Heart left ventricle (tissue), 16 donors: Measurements from ENCODE around the gene MKI67. TPM values are rescaled to one million over a fixed set of nuclear protein-coding genes. Genes with fewer than 3 reads are reported as not detected.
A peak's percentile ranks its signal among the peaks of the same experiment; 100 is the strongest.

Experiments
- ATAC-seq, 4 donors: fragments of 200-7000 bp; cut with Tn5 transposase; one replicate each; pipeline ENCODE4 v1.9.1; 2020 to 2022; ENCODE audit warnings: moderate library complexity in 4 of 4, mild to moderate bottlenecking in 3 of 4, moderate number of reproducible peaks in 1 of 4
- DNase-seq, 5 donors: peaks; one replicate each; pipeline ENCODE4 v3.0.0-alpha.2; 2020
- H3K27ac ChIP-seq, 12 donors: fragments of 200-600 bp; sonication (generic) in 4 of 12; one replicate each; pipeline versions ENCODE4 v1.5.0 to v1.8.0; 2016 to 2022; ENCODE audit warnings: mild to moderate bottlenecking in 2 of 12
- H3K27me3 ChIP-seq, 9 donors: fragments of 200-600 bp; sonication (generic) in 2 of 9; one replicate each; pipeline versions ENCODE4 v1.5.1 to v1.8.0; 2016 to 2022; ENCODE audit warnings: mild to moderate bottlenecking in 3 of 9
- H3K36me3 ChIP-seq, 9 donors: fragments of 200-600 bp; sonication (generic) in 2 of 9; one replicate each; pipeline versions ENCODE4 v1.5.0 to v1.8.0; 2018 to 2022; ENCODE audit warnings: mild to moderate bottlenecking in 2 of 9
- H3K4me1 ChIP-seq, 12 donors: fragments of 200-600 bp; sonication (generic) in 4 of 12; one replicate each; pipeline versions ENCODE4 v1.5.0 to v1.8.0; 2016 to 2022; ENCODE audit warnings: mild to moderate bottlenecking in 3 of 12
- H3K4me3 ChIP-seq, 12 donors: fragments of 200-600 bp; sonication (generic) in 4 of 12; one replicate each; pipeline versions ENCODE4 v1.5.0 to v1.8.0; 2017 to 2022; ENCODE audit warnings: mild to moderate bottlenecking in 9 of 12, moderate library complexity in 4 of 12
- H3K9me3 ChIP-seq, 12 donors: fragments of 200-600 bp; sonication (generic) in 4 of 12; one replicate each; pipeline versions ENCODE4 v1.5.0 to v1.8.0; 2016 to 2022; ENCODE audit warnings: mild to moderate bottlenecking in 1 of 12
- CTCF ChIP-seq, 12 donors: fragments of 200-600 bp; sonication (generic) in 4 of 12; IDR thresholded peaks; one replicate each; pipeline versions ENCODE4 v1.5.0 to v1.8.0; 2018 to 2022; ENCODE audit warnings: antibody characterized with exemption in 12 of 12, mild to moderate bottlenecking in 5 of 12
- POLR2A ChIP-seq, 2 donors: fragments of 450-650 bp; IDR thresholded peaks; one replicate each; pipeline ENCODE4 v1.6.1; 2017; ENCODE audit warnings: antibody characterized with exemption in 2 of 2, mild to moderate bottlenecking in 2 of 2, moderate library complexity in 2 of 2
- WGBS, 4 donors: extraction: QIAGEN DNeasy Blood & Tissue Kit in 2 of 4; methylation state at CpG; one replicate each; pipeline versions ENCODE4 v1.1.5 to v1.1.7; 2013 to 2018; 5-methylcytosine and 5-hydroxymethylcytosine counted together
- intact Hi-C, 10 donors: fragments of 100-400 bp; cut with DNase I; formaldehyde crosslinking; loops; one replicate each; pipeline versions ENCODE4 v1.11.1 to v1.14.2; 2022
- polyA plus RNA-seq, 2 donors: library from polyadenylated mRNA; stranded (reverse); fragments of 200-250 nt; gene quantifications; one replicate each; pipeline ENCODE4 v1.2.3, GENCODE V29; 2013
- total RNA-seq, 9 donors: library from RNA; depleted of rRNA in 2 of 9; stranded (reverse); fragments of >200 nt in 2 of 9; fragmentation: NEBNext Ultra II Directional in 3 of 9; extraction: Animal tissue kit (Norgen Biotek cat#: 25700) in 3 of 9; gene quantifications; one replicate each; pipeline versions ENCODE4 v1.1.0 to v1.2.4, GENCODE V29; 2016 to 2023
- donor health status: ischemic (EF 13 %, LVEDD 7.1; RV severe dilation, severe dysfunction).
- donor health status: healthy with polysubstance abuse.
- donor health status: DM: no; HTN: yes; CAD: no.
- donor health status: DM: no; HTN: no; CAD: no.
- donor health status: ischemic (EF 25% LVEDD 6.9; RV normal size, moderate dysfunction).
- donor health status: ischemic (EF 25% LVEDD 5.7; RV mildly dilated, moderate dysfunction).
- donor health status: healthy.
- donor health status: DM: yes; HTN: yes; CAD: no.
- donor health status: ischemic (EF 35%, LVEDD 5.7; RV mildly dilated, moderate dysfunction).
- donor health status: nonischemic (EF 11% LVEDD 7.7; RV severe dilation, severe dysfunction).
- donor health status: DM: yes; HTN: yes; CAD: no.
- donor health status: PGD.
- donor health status: ischemic (EF 29% LVEDD 5.4; RV normal size, mild dysfunction).
- donor health status: nonischemic (EF 23%, LVEDD 6.1; RV moderate dilation, normal function).

Gene MKI67
- total and polyA plus RNA-seq, 11 donors: 0.04 to 27.9 (median 0.52) TPM

GRCh38 chr10:128081222-128081621 lies 45.0 kb downstream of the MKI67 start:
- Histone ChIP-seq H3K36me3 (peaks cover 0 to 92% (median 71%) of the 10 kb centered on the region in 9 donors), H3K9me3 (no peaks in the 10 kb centered on the region), H3K4me1 (no peaks in the 10 kb centered on the region), H3K27ac (no peak overlapping the region), H3K27me3 (no peaks in the 10 kb centered on the region), H3K4me3 (no peak overlapping the region)
- ATAC-seq: no peak
- TF ChIP-seq CTCF (IDR thresholded peaks at IDR 0.05) (no peak), POLR2A (IDR thresholded peaks at IDR 0.05) (no peak)
- WGBS, 4 donors: 78 to 91% (median 87%) methylated on average over 4 of the region's 4 CpGs
- no peak for DNase-seq
- intact Hi-C loops: loop anchor here in 4 of 10 donors (5.0 to 10.0 kb wide), 2 partner anchors 64 to 71 kb away; no protein-coding TSS in a partner anchor

- TF ChIP-seq CTCF (IDR thresholded peaks at IDR 0.05) (no peak), POLR2A (IDR thresholded peaks at IDR 0.05) (no peak)
- intact Hi-C loops: loop anchor here in 4 of 10 donors (5.0 to 10.0 kb wide), 2 partner anchors 64 to 72 kb away; no protein-coding TSS in a partner anchor
- H3K27me3 ChIP-seq: no peaks in the 10 kb centered on the region
Measured at GRCh38 chr10:128080641-128081040, 45.6 kb downstream of the MKI67 start.

GRCh38 chr10:128080231-128080630 lies 46.0 kb downstream of the MKI67 start:
- H3K9me3 ChIP-seq: no peaks in the 10 kb centered on the region
- no peaks in the 10 kb centered on the region for H3K27me3 ChIP-seq
- no peak overlapping the region for H3K27ac ChIP-seq
- H3K4me3 ChIP-seq: no peak overlapping the region
- TF ChIP-seq POLR2A (IDR thresholded peaks at IDR 0.05): no peak
- TF ChIP-seq CTCF (IDR thresholded peaks at IDR 0.05): no peak
- intact Hi-C loops: loop anchor here in 4 of 10 donors (5.0 to 10.0 kb wide), 2 partner anchors 65 to 72 kb away; no protein-coding TSS in a partner anchor
- 89 to 92% (median 90%) methylated on average over 13 of the region's 13 CpGs for WGBS, 4 donors
- H3K36me3 ChIP-seq: peaks cover 0 to 100% (median 80%) of the 10 kb centered on the region in 9 donors
- no peaks in the 10 kb centered on the region for H3K4me1 ChIP-seq
- ATAC-seq: no peak
- DNase-seq: no peak

More at GRCh38 chr10:128080641-128081040, 45.6 kb downstream of the MKI67 start:
- DNase-seq (no peak), ATAC-seq (no peak)
- no peak overlapping the region for H3K4me3 ChIP-seq
- H3K36me3 ChIP-seq: peaks cover 0 to 97% (median 76%) of the 10 kb centered on the region in 9 donors
- no peaks in the 10 kb centered on the region for H3K4me1 ChIP-seq
- H3K9me3 ChIP-seq: no peaks in the 10 kb centered on the region
- 89 to 95% (median 94%) methylated on average over 8 of the region's 8 CpGs for WGBS, 4 donors
- H3K27ac ChIP-seq: no peak overlapping the region

GRCh38 chr10:128078136-128078969 lies 47.9 kb downstream of the MKI67 start:
- intact Hi-C loops: loop anchor here in 2 of 10 donors (2.0 to 5.0 kb wide), 2 partner anchors 72 to 74 kb away; no protein-coding TSS in a partner anchor
- Histone ChIP-seq H3K9me3 (no peaks in the 10 kb centered on the region), H3K27ac (no peak overlapping the region), H3K4me3 (no peak overlapping the region), H3K4me1 (no peaks in the 10 kb centered on the region), H3K27me3 (no peaks in the 10 kb centered on the region), H3K36me3 (peaks cover 0 to 100% (median 82%) of the 10 kb centered on the region in 9 donors)
- WGBS, 4 donors: 68 to 79% (median 75%) methylated on average over 15 to 17 of the region's 17 CpGs
- TF ChIP-seq POLR2A (IDR thresholded peaks at IDR 0.05): no peak
- TF ChIP-seq CTCF (IDR thresholded peaks at IDR 0.05): peak; percentile 41 to 66 (median 56)
- ATAC-seq (peak in 3 of 4 donors; percentile 47 to 65 (median 64)), DNase-seq (no peak)
